HG02759 (cell line): Measurements from ENCODE around the gene MMEL1.
"Not testable (repeated sequence)": the region's sequence is repeated elsewhere in the genome, so short reads cannot be mapped to it uniquely, and the experiment has no call there.

Experiments
- ATAC-seq: cut with Tn5 transposase; IDR thresholded peaks from one replicate; pipeline ENCODE4 v1.9.1; 2021; ENCODE audit warnings: mild to moderate bottlenecking, moderate library complexity; ENCODE audit not compliant: unreplicated experiment

MMEL1 gene

DNA sequence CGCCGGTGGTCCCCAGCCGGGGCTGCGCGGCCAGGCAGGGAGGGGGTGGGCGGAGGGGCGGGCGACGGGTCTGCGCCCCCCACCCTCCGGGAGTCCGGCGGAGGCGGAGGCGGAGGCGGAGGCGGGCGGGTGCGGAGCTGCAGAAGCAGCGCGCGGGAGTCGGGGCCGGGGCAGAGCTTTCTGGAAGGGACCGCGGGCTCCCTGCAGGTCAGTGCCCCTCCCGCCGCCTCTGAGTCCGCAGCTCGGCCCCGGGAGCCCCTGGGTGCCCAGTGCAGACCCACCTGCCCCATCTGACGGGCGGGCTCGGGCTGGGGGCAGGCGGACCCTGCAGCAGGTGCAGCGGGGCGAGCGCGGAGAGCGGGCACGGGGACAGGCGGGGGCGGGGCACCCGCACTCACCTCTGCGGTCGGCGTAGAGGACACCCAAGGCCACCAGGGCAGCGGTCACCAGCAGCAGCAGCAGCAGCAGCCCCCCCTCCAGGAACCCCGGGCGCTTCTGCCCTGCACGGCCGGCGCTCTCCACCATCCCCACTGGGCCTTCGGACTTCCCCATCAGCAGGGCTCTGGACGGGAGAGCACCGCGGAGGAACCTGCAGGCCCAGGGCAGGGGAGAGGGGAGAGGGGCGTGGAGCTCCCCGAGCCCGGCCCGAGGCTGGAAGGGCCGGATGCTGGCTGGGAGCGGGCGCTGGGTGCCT lies 3.7 kb downstream of the MMEL1 start:
- ATAC-seq = no peak

- no peak for ATAC-seq
These were observed 4.5 kb downstream of the MMEL1 start for GRCh38 chr1:2628191-2628932.

DNA sequence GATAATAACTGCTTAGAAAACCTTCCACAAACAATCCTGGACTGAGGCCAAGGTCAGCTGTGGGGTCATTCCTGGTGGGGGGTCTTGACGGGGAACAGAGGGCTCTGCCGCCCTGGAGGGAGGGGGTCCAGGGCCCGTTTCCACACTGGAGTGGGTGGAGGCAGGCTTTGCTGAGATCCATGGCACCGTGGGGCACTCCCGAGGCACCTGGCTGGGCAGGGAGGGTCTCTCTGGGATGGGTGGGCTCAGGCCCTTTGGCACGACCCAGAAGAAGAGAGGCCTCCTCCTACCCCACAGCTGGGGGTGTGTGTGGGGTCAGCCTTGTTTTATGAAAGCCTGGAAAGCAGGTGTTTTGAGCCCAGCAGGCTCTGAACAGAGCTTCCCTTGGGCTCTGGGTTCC lies 5.1 kb downstream of the MMEL1 start:
- ATAC-seq = no peak

- not testable (repeated sequence) for ATAC-seq
These were observed 7.1 kb downstream of the MMEL1 start for GRCh38 chr1:2625748-2626147.

DNA sequence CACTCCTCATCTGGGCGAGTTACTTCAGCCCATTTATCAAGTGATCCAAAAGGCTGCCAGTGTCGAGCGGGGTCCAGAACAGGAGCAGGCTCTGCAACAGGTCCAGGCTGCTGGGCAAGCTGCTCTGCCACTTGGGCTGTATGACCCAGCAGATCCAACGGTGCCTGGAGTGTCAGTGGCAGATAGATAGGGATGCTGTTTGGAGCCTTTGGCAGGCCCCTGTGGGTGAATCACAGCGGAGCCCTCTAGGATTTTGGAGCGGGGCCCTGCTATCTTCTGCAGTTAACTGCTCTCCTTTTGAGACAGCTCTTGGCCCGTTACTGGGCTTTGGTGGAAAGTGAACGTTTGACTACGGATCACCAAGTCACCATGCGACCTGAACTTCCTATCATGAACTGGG lies 7.5 kb downstream of the MMEL1 start:
- ATAC-seq = no peak

- no peak for ATAC-seq
These were observed 8.0 kb downstream of the MMEL1 start for GRCh38 chr1:2624735-2625300.

GRCh38 chr1:2623571-2624337 lies 9.1 kb downstream of the MMEL1 start:
- no peak for ATAC-seq

GRCh38 chr1:2617971-2618470 lies 14.8 kb downstream of the MMEL1 start:
- no peak for ATAC-seq

GRCh38 chr1:2614145-2614544 lies 18.7 kb downstream of the MMEL1 start:
- ATAC-seq = no peak

DNA sequence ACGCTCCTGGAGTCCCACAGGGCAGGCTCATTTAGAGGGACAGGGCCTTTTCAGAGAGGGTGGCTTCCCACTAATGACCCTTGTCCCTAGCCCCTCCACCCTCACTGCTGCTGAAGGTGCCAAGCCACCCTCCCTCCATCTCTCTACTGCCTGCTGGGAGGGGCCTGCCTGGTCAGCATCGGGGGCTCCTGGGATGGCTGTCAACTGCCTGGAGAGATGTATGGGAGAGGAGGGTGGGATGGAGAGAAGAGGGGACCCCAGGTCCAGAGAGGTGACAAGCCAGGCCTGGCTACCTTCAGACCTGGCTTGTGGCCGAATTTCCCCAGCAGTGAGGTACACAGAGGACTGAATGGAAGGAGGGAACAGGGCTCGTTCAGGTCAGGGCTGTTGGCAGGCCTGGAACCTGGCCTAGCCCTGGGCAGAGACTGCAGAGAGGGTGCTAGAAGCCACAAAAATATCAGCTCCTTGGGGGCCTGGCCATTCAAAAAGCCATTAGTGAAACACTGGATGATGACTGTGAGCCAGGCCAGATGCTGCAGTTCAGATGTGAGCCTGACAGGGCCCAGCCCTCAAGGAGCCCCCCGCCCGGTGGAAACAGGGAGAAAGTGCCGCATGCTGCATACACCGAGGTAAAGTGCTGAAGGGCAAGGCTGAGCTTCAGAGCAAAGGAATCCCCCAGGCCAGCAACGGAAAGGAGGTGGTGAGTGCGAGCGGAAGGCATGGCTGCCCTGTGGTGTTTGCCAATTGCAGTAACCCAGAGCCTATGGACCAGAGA lies 20.0 kb downstream of the MMEL1 start:
- ATAC-seq = no peak

DNA sequence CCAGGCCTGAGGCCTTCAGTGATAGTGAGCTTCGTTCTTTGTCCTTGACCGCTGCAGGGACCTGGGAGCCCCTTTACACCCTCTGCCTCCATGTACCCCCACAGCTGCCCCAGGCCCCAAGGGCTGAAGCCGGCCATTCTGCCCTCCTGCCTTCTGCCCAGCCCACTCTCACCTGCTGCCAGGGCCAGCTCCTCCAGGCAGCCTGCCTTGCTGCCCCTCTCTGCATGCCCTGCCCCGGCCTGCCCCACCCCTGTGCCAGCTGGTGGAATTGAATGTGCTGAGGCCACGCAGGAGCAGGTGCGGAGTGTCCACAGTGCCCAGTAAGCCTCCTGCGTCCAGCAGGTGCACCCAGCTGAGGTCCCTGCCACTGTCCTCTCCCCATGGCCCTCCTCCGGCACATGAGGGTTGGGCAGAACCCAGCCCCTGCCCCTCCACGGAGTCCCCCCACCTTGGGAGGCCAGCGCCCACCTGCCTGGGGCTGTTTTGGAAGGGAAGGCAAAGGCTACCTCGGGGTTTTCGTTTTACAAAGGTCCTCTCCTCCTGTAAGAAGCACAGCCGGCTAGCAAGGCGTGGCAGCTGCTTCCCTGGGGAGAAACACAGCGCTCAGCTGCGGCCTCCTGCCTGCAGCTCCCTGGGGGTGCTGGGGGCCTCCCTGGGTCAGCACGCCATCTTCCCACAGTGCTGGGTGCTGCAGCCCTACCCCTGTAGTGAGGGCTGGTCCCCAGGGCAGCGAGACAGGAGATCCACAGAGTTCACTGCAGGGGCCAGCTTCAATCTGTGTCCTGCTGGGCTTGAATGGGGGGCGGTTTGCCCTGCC lies 21.0 kb downstream of the MMEL1 start:
- ATAC-seq = no peak

GRCh38 chr1:2611031-2611501 lies 21.8 kb downstream of the MMEL1 start:
- ATAC-seq = no peak

GRCh38 chr1:2610036-2610959 lies 22.5 kb downstream of the MMEL1 start:
- ATAC-seq = no peak

GRCh38 chr1:2609319-2610035 lies 23.3 kb downstream of the MMEL1 start:
- no peak for ATAC-seq

- ATAC-seq = no peak
These were observed 25.1 kb downstream of the MMEL1 start for GRCh38 chr1:2607641-2608091.

- ATAC-seq = no peak
These were observed 25.8 kb downstream of the MMEL1 start for GRCh38 chr1:2606881-2607621.

DNA sequence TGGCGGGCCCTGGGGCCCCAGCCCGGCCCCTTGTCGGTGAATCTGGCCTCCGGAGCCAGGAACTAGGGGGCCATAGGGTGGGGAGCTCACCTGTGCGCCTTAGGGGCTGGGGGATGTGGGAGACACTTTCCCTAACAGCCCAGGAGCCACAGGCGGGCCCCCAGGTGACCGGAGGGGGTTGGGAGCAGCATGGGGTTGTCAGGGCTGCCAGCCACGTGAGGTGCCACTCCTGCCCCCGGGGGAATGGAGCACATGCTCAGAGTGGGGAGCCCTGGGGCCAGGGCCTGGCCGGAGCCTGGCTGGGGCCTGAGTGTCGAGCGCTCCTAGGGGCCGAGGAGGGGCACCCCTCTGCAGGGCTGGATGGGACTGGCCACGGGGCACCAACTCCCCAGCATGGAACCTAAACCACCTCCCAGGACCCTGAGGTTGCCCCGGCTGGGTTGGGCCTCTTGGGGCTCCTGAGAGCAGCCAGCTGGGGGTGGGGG lies 26.4 kb downstream of the MMEL1 start:
- no peak for ATAC-seq
